ENCODE data around the gene MRPL14. TPM values are rescaled to one million over a fixed set of nuclear protein-coding genes. Genes with fewer than 3 reads are reported as not detected.

Gene MRPL14
- total and polyA plus RNA-seq, 10 of the 15 experiments (the other 5 are each of a cell fraction or from before 2014, with no cell fraction given) = 80.5 to 294 (median 122) TPM

DNA sequence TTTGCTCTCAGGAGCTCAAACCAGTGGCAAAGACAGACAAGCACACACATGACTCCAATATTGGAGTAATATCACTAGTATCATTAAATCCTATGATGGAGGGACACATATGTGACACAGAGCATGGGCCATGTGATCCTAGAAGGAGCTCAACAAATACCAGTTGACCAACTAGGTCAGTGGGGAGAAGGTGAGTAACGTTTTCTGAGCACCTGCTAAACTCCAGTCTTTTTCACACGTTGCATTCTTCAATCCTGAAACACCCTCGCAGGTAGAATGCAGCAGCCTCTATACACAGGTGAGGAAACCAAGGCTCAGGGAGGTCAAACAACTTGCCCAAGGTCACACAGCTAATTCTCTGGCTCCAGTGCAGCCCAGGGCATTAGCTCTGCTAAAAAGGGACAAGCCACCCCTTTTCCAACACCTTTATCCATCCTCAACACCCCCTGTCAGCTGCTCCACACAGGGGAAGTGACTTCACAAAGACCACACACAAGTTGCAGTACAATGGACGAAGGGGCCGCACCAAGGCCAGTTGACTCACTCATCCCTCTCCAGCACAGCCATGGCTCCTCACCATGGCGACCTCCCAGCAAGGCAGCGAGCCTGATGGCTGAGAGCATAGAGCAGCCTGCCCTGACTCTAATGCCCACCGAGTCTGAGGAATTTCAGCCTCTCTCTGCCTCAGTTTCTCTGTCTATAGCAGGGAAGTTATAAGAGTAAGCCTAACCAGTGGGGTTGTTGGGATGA, 35.8 kb upstream of the MRPL14 start:
- no peak overlapping the region for H2AFZ ChIP-seq (ENCODE audit: control insufficient read depth, low read depth, low read length)
- no peak overlapping the region for H3K4me3 ChIP-seq
- RAD21 ChIA-PET (ENCODE audit: unreplicated experiment) = interaction anchor here (1.2 kb wide), 1 partner anchor 67 kb away, joined by 5 read pairs; no protein-coding TSS in a partner anchor
- no peak overlapping the region for H3K9ac ChIP-seq (ENCODE audit: control insufficient read depth, insufficient read depth, low read length)
- SMC1A ChIA-PET (ENCODE audit: uncharacterized antibody, unreplicated experiment) = interaction anchor here (0.6 to 1.3 kb wide), 6 partner anchors 10 to 974 kb away, joined by 3 to 4 read pairs (median 4); no protein-coding TSS in a partner anchor
- FAIRE-seq (no peak), DNase-seq (ENCODE audit: low read depth, low spot score) (no peak), ATAC-seq (no peak)
- peaks cover 0 to 4% of the 10 kb centered on the region in 2 experiments; a peak in 1 of 4 replicates for H3K27me3 ChIP-seq (replicated peaks in 1 of 2; ENCODE audit: control insufficient read depth in 2 of 2, insufficient read depth in 2 of 2, low read length in 1 of 2)
- WGBS (ENCODE audit: insufficient coverage, insufficient replicate concordance, low lambda C conversion rate, missing lambda C conversion rate) = 36% methylated on average over 8 of the region's 8 CpGs
- no peak overlapping the region for H3K27ac ChIP-seq (ENCODE audit: control insufficient read depth, insufficient read depth)
- H3K4me2 ChIP-seq (ENCODE audit: control insufficient read depth, insufficient read depth) = no peak overlapping the region
- H3K4me1 ChIP-seq (ENCODE audit: control insufficient read depth, insufficient read depth, low read length) = no peaks in the 10 kb centered on the region
- H3K9me3 ChIP-seq (replicated peaks; ENCODE audit: control insufficient read depth, insufficient read depth, low read length) = no peaks in the 10 kb centered on the region
- POLR2A ChIA-PET = interaction anchor here (0.6 kb wide), 1 partner anchor 9 kb away, joined by 3 read pairs; no protein-coding TSS in a partner anchor
- no peaks in the 10 kb centered on the region for H3K79me2 ChIP-seq (ENCODE audit: control insufficient read depth, insufficient read depth, low read length)
- in situ Hi-C loops (cut with MboI) = no loop called here
- intact Hi-C loops (cut with micrococcal nuclease; ENCODE audit: unreplicated experiment) = no loop called here
- H4K20me1 ChIP-seq (ENCODE audit: control insufficient read depth, insufficient read depth) = no peaks in the 10 kb centered on the region
- CTCF ChIA-PET = interaction anchor here (0.7 to 4.4 kb wide), 8 partner anchors 10 to 142 kb away, joined by 3 to 31 read pairs (median 3); no protein-coding TSS in a partner anchor
- BruUV-seq (replicated peaks) = no TSS peak
- no peaks in the 10 kb centered on the region for H3K36me3 ChIP-seq (ENCODE audit: control insufficient read depth in 2 of 2, insufficient read depth in 2 of 2, low read length in 1 of 2)
- TF ChIP-seq RELA (IDR thresholded peaks at IDR 0.05; ENCODE audit: borderline replicate concordance, partially characterized antibody) (no peak), SMAD5 (IDR thresholded peaks at IDR 0.05; ENCODE audit: low read depth) (no peak), CTCF (IDR thresholded peaks at IDR 0.05 in 2 of 3, conservative IDR thresholded peaks at IDR 0.05 in 1 of 3; ENCODE audit: control insufficient read depth in 2 of 3, extremely low read depth in 1 of 3, insufficient read depth in 1 of 3, low read depth in 3 of 3, low read length in 3 of 3) (no peak), PKNOX1 (IDR thresholded peaks at IDR 0.05) (no peak), NR2C1 (IDR thresholded peaks at IDR 0.05) (no peak), RFX5 (IDR thresholded peaks at IDR 0.05; ENCODE audit: low read depth, low read length) (no peak), IRF4 (IDR thresholded peaks at IDR 0.05; ENCODE audit: low read depth, low read length) (no peak), PAX8 (IDR thresholded peaks at IDR 0.05) (no peak), ATF2 (IDR thresholded peaks at IDR 0.05; ENCODE audit: low read length) (no peak), EP300 (IDR thresholded peaks at IDR 0.05; ENCODE audit: borderline replicate concordance in 1 of 2, control insufficient read depth in 1 of 2, low read depth in 2 of 2, low read length in 2 of 2) (no peak), NFIC (IDR thresholded peaks at IDR 0.05; ENCODE audit: low read depth, low read length) (no peak), MYC (IDR thresholded peaks at IDR 0.05; ENCODE audit: insufficient read depth, insufficient read length, insufficient replicate concordance, low read length, severe bottlenecking) (no peak), BACH1 (IDR thresholded peaks at IDR 0.05; ENCODE audit: borderline replicate concordance) (no peak), SPI1 (IDR thresholded peaks at IDR 0.05; ENCODE audit: borderline replicate concordance, insufficient read depth, low read depth, low read length) (no peak)
- TF ChIP-seq, protein P1, sequence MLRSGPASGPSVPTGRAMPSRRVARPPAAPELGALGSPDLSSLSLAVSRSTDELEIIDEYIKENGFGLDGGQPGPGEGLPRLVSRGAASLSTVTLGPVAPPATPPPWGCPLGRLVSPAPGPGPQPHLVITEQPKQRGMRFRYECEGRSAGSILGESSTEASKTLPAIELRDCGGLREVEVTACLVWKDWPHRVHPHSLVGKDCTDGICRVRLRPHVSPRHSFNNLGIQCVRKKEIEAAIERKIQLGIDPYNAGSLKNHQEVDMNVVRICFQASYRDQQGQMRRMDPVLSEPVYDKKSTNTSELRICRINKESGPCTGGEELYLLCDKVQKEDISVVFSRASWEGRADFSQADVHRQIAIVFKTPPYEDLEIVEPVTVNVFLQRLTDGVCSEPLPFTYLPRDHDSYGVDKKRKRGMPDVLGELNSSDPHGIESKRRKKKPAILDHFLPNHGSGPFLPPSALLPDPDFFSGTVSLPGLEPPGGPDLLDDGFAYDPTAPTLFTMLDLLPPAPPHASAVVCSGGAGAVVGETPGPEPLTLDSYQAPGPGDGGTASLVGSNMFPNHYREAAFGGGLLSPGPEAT (IDR thresholded peaks at IDR 0.05; ENCODE audit: low read depth) = no peak

Measured in GM12878 (cell line).